GM12892 (cell line): ENCODE measurements around the gene FHL1.

Experiments used
- DNase-seq: peaks from one replicate; pipeline ENCODE4 v3.0.0; 2011; ENCODE audit not compliant: insufficient read length
- FAIRE-seq: peaks from 2 replicates; lab custom pipeline; 2011; peaks lifted over from hg19 to GRCh38; lab: Jason Lieb, UNC
- POLR2A ChIP-seq: IDR thresholded peaks from 2 replicates; pipeline ENCODE4 v1.6.1; 2011; ENCODE audit warnings: low read depth, low read length, control low read depth
- POLR2AphosphoS5 ChIP-seq: IDR thresholded peaks from 2 replicates; pipeline ENCODE4 v1.6.1; 2011; ENCODE audit warnings: low read depth, low read length, control low read depth
- TAF1 ChIP-seq: IDR thresholded peaks from 2 replicates; pipeline ENCODE4 v1.6.1; 2011; ENCODE audit warnings: low read depth, mild to moderate bottlenecking, control low read depth, low read length, borderline replicate concordance

Gene FHL1

DNA sequence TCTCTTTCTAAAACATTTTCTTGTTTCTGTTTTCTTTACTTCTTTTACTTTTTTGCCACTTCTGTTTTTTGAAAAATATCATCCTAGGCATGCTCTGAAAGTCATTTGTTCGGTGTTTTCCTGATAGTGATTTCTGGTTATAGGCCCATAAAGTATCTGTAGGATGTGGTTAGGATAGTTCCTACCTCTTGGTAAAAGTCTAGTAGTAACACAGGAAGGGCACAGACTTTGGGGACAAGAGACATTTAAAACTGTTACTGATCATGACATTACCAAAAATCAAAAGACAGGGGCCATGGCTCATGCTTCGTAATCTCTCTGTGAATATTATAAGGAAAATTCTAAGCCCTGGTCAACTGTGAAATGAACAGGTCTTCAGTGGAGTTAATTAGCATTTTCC, 44.8 kb downstream of the FHL1 start:
- no peak for TF ChIP-seq POLR2A
- TF ChIP-seq TAF1: no peak
- no peak for TF ChIP-seq POLR2AphosphoS5
- FAIRE-seq: peak; percentile 5
- no peak for DNase-seq

DNA sequence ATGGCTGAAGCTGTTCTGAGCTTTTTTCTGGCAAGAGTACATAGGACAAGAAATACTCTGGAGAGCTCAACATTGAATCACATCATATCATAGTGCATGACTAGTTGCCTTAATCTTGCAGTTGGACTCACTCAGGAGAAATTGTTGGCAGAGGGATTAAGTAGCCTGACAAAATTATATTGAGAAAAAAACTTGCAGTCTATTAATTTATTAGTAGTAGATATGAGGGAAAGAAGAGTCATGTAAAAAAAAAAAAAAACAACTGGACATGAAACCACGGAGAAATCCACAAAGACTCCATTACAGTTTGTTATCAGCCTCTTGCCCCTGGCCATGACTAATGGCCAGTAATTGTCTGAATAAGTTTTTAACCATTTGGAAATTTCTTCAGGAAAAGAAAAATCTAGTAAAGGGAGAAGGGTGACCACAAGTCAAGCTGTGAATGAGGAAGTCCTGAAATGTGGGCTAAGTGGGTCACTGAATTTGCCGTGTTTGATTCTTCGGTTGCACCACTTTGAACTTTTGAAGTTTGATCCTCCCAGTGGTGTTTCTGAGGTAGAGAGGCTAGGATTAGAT, 45.6 kb downstream of the FHL1 start:
- no peak for FAIRE-seq
- no peak for TF ChIP-seq POLR2A
- TF ChIP-seq TAF1: no peak
- no peak for TF ChIP-seq POLR2AphosphoS5
- no peak for DNase-seq

GRCh38 chrX:136193771-136194170, 46.4 kb downstream of the FHL1 start:
- no peak for TF ChIP-seq POLR2AphosphoS5
- no peak for TF ChIP-seq TAF1
- no peak for TF ChIP-seq POLR2A
- no peak for FAIRE-seq
- DNase-seq: no peak

GRCh38 chrX:136194536-136194935, 47.2 kb downstream of the FHL1 start:
- TF ChIP-seq TAF1: no peak
- TF ChIP-seq POLR2AphosphoS5: no peak
- no peak for TF ChIP-seq POLR2A
- FAIRE-seq: no peak

GRCh38 chrX:136195247-136195646, 47.9 kb downstream of the FHL1 start:
- no peak for FAIRE-seq
- DNase-seq: no peak
- TF ChIP-seq TAF1: no peak

More at GRCh38 chrX:136194536-136194935, 47.2 kb downstream of the FHL1 start:
- no peak for DNase-seq

DNA sequence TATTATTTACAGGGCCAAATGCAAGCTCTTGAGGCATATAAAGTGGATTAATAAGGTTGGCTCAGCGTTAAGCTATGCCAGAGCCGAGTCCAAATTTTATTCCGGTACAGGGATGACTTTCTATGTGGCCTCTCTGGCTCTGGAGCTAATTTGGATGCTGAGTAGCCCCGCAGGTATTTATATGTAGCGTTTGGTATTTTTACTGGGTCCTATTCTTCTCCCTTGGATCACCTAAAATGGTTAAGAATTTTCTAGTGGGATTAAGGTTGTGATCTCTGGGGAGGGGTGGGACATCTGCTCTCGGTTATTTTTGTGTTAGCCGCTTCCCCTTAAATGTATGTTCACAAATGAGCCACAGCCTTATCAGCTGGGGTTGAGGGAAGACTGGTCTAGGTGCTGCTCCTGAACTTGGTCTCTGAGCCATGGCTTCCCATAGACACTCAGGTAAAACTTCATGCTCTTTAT, 49.4 kb downstream of the FHL1 start:
- TF ChIP-seq POLR2AphosphoS5: no peak
- no peak for TF ChIP-seq TAF1
- DNase-seq (no peak), FAIRE-seq (no peak)

- no peak for TF ChIP-seq TAF1
- no peak for TF ChIP-seq POLR2AphosphoS5
- no peak for TF ChIP-seq POLR2A
- no peak for FAIRE-seq
- no peak for DNase-seq
These were observed 50.7 kb downstream of the FHL1 start for GRCh38 chrX:136198010-136198409.

DNA sequence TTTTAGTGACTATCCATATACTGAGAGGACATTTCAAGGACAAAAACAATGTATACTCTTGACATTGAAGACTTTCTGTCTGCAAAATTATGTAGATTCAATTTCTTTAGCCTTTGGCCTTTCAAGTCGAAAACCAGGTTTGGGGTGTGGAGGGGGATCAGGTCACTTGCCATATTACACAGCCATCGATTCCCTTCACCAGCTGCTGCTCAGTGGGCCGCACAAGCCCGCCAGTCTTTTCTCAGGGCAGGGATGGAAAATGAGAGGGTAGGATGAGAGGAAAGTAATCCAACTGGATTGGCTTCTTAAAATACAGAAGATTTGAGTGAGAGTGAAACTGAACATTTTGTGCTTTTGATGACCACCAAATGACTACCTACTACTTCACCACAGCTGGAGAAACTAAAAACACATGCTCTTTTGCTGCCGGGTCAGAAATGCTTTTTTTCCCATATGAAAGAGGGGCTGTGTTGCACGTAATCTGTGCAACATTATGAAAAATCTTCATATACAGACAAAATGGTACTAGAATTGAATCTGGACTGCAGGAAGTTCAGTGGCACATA, 51.4 kb downstream of the FHL1 start:
- no peak for FAIRE-seq
- no peak for DNase-seq
- TF ChIP-seq TAF1: no peak
- TF ChIP-seq POLR2A: no peak
- no peak for TF ChIP-seq POLR2AphosphoS5

GRCh38 chrX:136199365-136199764, 52.0 kb downstream of the FHL1 start:
- no peak for DNase-seq
- TF ChIP-seq POLR2AphosphoS5 (no peak), TAF1 (no peak), POLR2A (no peak)
- FAIRE-seq: no peak

DNA sequence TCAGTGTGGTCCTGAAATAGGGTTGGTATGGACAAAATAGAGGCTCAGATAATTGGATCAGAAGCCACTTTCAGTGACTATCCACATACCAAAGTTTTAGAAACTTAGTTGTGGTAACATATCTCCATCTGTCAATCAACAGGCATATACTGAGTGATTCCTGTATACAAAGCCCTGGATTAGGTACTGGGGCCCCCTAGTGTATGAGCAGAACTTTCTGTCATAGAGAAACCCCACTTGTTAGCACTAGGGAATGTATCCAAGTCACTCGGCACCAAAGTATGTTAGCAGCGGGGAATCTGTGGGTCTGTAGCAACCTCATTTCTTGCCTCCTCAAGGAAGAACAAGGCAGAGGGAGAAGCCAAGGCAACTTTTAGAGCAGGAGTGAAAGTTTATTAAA, 53.1 kb downstream of the FHL1 start:
- DNase-seq: no peak
- TF ChIP-seq POLR2AphosphoS5 (no peak), POLR2A (no peak), TAF1 (no peak)
- no peak for FAIRE-seq

GRCh38 chrX:136201601-136202000, 54.3 kb downstream of the FHL1 start:
- no peak for FAIRE-seq
- DNase-seq: no peak
- no peak for TF ChIP-seq POLR2AphosphoS5
- TF ChIP-seq POLR2A: no peak
- no peak for TF ChIP-seq TAF1

DNA sequence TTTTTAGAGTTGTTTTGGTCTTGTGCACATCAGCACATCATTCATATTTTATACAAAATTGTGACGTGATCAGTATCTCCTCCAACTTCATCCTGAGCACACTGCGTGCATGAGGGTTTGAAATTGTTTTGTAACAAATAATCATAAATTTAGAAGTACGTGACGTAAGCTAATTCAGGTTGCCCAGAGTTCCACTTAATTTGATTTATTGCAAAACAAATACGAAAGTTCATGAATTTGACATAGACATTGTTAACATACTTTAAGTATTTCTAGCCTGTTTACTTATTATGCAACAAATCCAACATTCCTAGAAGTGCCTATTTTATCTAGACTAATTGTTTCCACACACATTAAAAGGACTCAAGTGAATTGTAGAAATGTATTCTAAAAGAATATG, 55.6 kb downstream of the FHL1 start:
- DNase-seq (no peak), FAIRE-seq (no peak)
- TF ChIP-seq POLR2A: no peak
- no peak for TF ChIP-seq POLR2AphosphoS5
- TF ChIP-seq TAF1: no peak

DNA sequence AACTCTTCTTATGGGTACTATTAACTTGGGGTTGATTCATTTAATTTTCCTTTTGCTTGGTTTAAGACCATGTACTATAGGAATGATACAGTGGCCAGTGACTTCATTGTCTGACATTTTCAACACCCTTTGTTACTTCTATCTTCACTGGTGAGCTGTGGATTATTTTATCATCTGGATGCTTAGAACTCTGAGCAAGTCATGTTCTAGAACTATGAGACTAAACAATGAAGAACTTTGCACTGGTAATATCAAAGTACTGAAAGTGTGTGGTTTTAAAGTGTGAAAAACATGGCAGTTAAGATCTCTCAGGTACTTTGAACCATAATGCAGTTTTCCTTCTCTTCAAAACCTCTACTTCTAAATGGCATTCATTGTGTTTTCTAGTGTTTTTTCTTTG, 56.1 kb downstream of the FHL1 start:
- TF ChIP-seq POLR2A (no peak), TAF1 (no peak), POLR2AphosphoS5 (no peak)
- DNase-seq (no peak), FAIRE-seq (no peak)

- no peak for DNase-seq
- FAIRE-seq: no peak
- TF ChIP-seq POLR2A: no peak
- TF ChIP-seq TAF1: no peak
- no peak for TF ChIP-seq POLR2AphosphoS5
These were observed 56.6 kb downstream of the FHL1 start for GRCh38 chrX:136203951-136204350.

GRCh38 chrX:136204571-136204970, 57.2 kb downstream of the FHL1 start:
- no peak for DNase-seq
- no peak for FAIRE-seq
- TF ChIP-seq POLR2AphosphoS5 (no peak), TAF1 (no peak), POLR2A (no peak)
